Measurements from ENCODE around the gene ACTR1A. TPM values are rescaled to one million over a fixed set of nuclear protein-coding genes. Genes with fewer than 3 reads are reported as not detected.
"Not testable (repeated sequence)": the region's sequence is repeated elsewhere in the genome, so short reads cannot be mapped to it uniquely, and the experiment has no call there.

The ACTR1A gene
- total RNA-seq, 2 donors from 2014 or later, result 43.0 to 74.4 TPM

- Mint-ChIP-seq H3K4me3 (no peak overlapping the region), H3K4me1 (peaks cover 3% of the 10 kb centered on the region)
- no peak for ATAC-seq (replicated peaks)
These were observed 1.9 kb upstream of the ACTR1A start for GRCh38 chr10:102504179-102504975.

GRCh38 chr10:102503264-102504178, 1.0 kb upstream of the ACTR1A start, which contains the start of gene SUFU:
TSS of gene SUFU (plus strand) at chr10:102503972. CDS start at chr10:102504153, 181 bp downstream.
- H3K4me3 Mint-ChIP-seq, result no peak within 1 kb of the TSS
- peak; percentile 80 for ATAC-seq (replicated peaks)
- H3K36me3 Mint-ChIP-seq (ENCODE audit: low read depth), result peaks cover 25% of the 10 kb centered on the region

More at GRCh38 chr10:102504179-102504975, 1.9 kb upstream of the ACTR1A start:
- peaks cover 21% of the 10 kb centered on the region for H3K36me3 Mint-ChIP-seq (ENCODE audit: low read depth)
- no peaks in the 10 kb centered on the region for H3K9me3 Mint-ChIP-seq
- no peaks in the 10 kb centered on the region for H3K27me3 Mint-ChIP-seq
- no peak overlapping the region for H3K27ac Mint-ChIP-seq

GRCh38 chr10:102502029-102502336, 529 bp downstream of the ACTR1A start:
- H3K4me1 Mint-ChIP-seq, result peaks cover 7% of the 10 kb centered on the region
- no peak overlapping the region for H3K27ac Mint-ChIP-seq
- peak; percentile 82 for ATAC-seq (replicated peaks)

More at GRCh38 chr10:102503264-102504178, 1.0 kb upstream of the ACTR1A start, which contains the start of gene SUFU:
- Mint-ChIP-seq H3K4me1 (peaks cover 7% of the 10 kb centered on the region), H3K9me3 (no peaks in the 10 kb centered on the region), H3K27ac (no peak within 1 kb of the TSS), H3K27me3 (no peaks in the 10 kb centered on the region)

GRCh38 chr10:102501201-102502028, 1.1 kb downstream of the ACTR1A start:
- Mint-ChIP-seq H3K27ac (no peak overlapping the region), H3K27me3 (no peaks in the 10 kb centered on the region), H3K36me3 (ENCODE audit: low read depth) (peaks cover 18% of the 10 kb centered on the region), H3K9me3 (no peaks in the 10 kb centered on the region), H3K4me1 (peaks cover 7% of the 10 kb centered on the region), H3K4me3 (no peak overlapping the region)
- no peak for ATAC-seq (replicated peaks)

More at GRCh38 chr10:102502029-102502336, 529 bp downstream of the ACTR1A start:
- H3K36me3 Mint-ChIP-seq (ENCODE audit: low read depth), result peaks cover 18% of the 10 kb centered on the region
- no peak overlapping the region for H3K4me3 Mint-ChIP-seq
- H3K27me3 Mint-ChIP-seq, result no peaks in the 10 kb centered on the region
- no peaks in the 10 kb centered on the region for H3K9me3 Mint-ChIP-seq

- H3K4me3 Mint-ChIP-seq; H3K27ac Mint-ChIP-seq; ATAC-seq (replicated peaks); H3K27me3 Mint-ChIP-seq; H3K9me3 Mint-ChIP-seq; H3K4me1 Mint-ChIP-seq: not testable (repeated sequence)
- peaks cover 23% of the 10 kb centered on the region for H3K36me3 Mint-ChIP-seq (ENCODE audit: low read depth)
These were observed 1.8 kb downstream of the ACTR1A start for GRCh38 chr10:102500686-102501085.

- no peak for ATAC-seq (replicated peaks)
- Mint-ChIP-seq H3K36me3 (ENCODE audit: low read depth) (peaks cover 23% of the 10 kb centered on the region), H3K27me3 (no peaks in the 10 kb centered on the region), H3K4me3 (no peak overlapping the region), H3K9me3 (no peaks in the 10 kb centered on the region), H3K27ac (peak overlapping the region; percentile 22), H3K4me1 (peaks cover 7% of the 10 kb centered on the region)
These were observed 3.2 kb downstream of the ACTR1A start for GRCh38 chr10:102499356-102499755.

- H3K9me3 Mint-ChIP-seq, result no peaks in the 10 kb centered on the region
- no peak for ATAC-seq (replicated peaks)
- H3K36me3 Mint-ChIP-seq (ENCODE audit: low read depth), result peaks cover 34% of the 10 kb centered on the region
- H3K27ac Mint-ChIP-seq, result no peak overlapping the region
- H3K4me3 Mint-ChIP-seq, result no peak overlapping the region
- peaks cover 7% of the 10 kb centered on the region for H3K4me1 Mint-ChIP-seq
- H3K27me3 Mint-ChIP-seq, result no peaks in the 10 kb centered on the region
These were observed 5.0 kb downstream of the ACTR1A start for GRCh38 chr10:102497545-102497944.

- Mint-ChIP-seq H3K36me3 (ENCODE audit: low read depth) (peaks cover 61% of the 10 kb centered on the region), H3K27me3 (no peaks in the 10 kb centered on the region), H3K9me3 (no peaks in the 10 kb centered on the region), H3K27ac (peak overlapping the region; percentile 81), H3K4me1 (peaks cover 5% of the 10 kb centered on the region), H3K4me3 (no peak overlapping the region)
- ATAC-seq (replicated peaks), result no peak
These were observed 8.7 kb downstream of the ACTR1A start for GRCh38 chr10:102493771-102494170.

GRCh38 chr10:102492983-102493382, 9.5 kb downstream of the ACTR1A start:
- no peak overlapping the region for H3K4me3 Mint-ChIP-seq
- no peak for ATAC-seq (replicated peaks)
- no peaks in the 10 kb centered on the region for H3K27me3 Mint-ChIP-seq
- peaks cover 61% of the 10 kb centered on the region for H3K36me3 Mint-ChIP-seq (ENCODE audit: low read depth)
- peaks cover 4% of the 10 kb centered on the region for H3K4me1 Mint-ChIP-seq
- H3K27ac Mint-ChIP-seq, result peak overlapping the region; percentile 81
- H3K9me3 Mint-ChIP-seq, result no peaks in the 10 kb centered on the region

GRCh38 chr10:102492344-102492939, 10.1 kb downstream of the ACTR1A start:
- no peak for ATAC-seq (replicated peaks)
- Mint-ChIP-seq H3K27me3 (no peaks in the 10 kb centered on the region), H3K36me3 (ENCODE audit: low read depth) (peaks cover 67% of the 10 kb centered on the region), H3K27ac (peak overlapping the region; percentile 81), H3K4me3 (no peak overlapping the region), H3K4me1 (peaks cover 4% of the 10 kb centered on the region), H3K9me3 (no peaks in the 10 kb centered on the region)

- H3K4me3 Mint-ChIP-seq, result no peak overlapping the region
- no peaks in the 10 kb centered on the region for H3K27me3 Mint-ChIP-seq
- no peak overlapping the region for H3K27ac Mint-ChIP-seq
- peaks cover 4% of the 10 kb centered on the region for H3K4me1 Mint-ChIP-seq
- H3K36me3 Mint-ChIP-seq (ENCODE audit: low read depth), result peaks cover 74% of the 10 kb centered on the region
- no peaks in the 10 kb centered on the region for H3K9me3 Mint-ChIP-seq
- ATAC-seq (replicated peaks), result no peak
These were observed 11.4 kb downstream of the ACTR1A start for GRCh38 chr10:102491136-102491535.

- no peak overlapping the region for H3K27ac Mint-ChIP-seq
- no peaks in the 10 kb centered on the region for H3K4me1 Mint-ChIP-seq
- no peaks in the 10 kb centered on the region for H3K27me3 Mint-ChIP-seq
- H3K9me3 Mint-ChIP-seq, result no peaks in the 10 kb centered on the region
- peaks cover 100% of the 10 kb centered on the region for H3K36me3 Mint-ChIP-seq (ENCODE audit: low read depth)
- no peak for ATAC-seq (replicated peaks)
- H3K4me3 Mint-ChIP-seq, result no peak overlapping the region
These were observed 17.3 kb downstream of the ACTR1A start for GRCh38 chr10:102485093-102485784.

- H3K9me3 Mint-ChIP-seq, result no peaks in the 10 kb centered on the region
- no peak overlapping the region for H3K27ac Mint-ChIP-seq
- no peak overlapping the region for H3K4me3 Mint-ChIP-seq
- ATAC-seq (replicated peaks), result no peak
- H3K4me1 Mint-ChIP-seq, result peaks cover 2% of the 10 kb centered on the region
- H3K27me3 Mint-ChIP-seq, result no peaks in the 10 kb centered on the region
- H3K36me3 Mint-ChIP-seq (ENCODE audit: low read depth), result peaks cover 100% of the 10 kb centered on the region
These were observed 18.5 kb downstream of the ACTR1A start for GRCh38 chr10:102484021-102484420.

Data from activated T-helper 17 cell treated with anti-CD3 and anti-CD28 coated beads, Interleukin-2, amount 50 U/mL, for 72 hours (primary cell).